Measurements from ENCODE around the gene ABCC10.
"Not testable (repeated sequence)": the region's sequence is repeated elsewhere in the genome, so short reads cannot be mapped to it uniquely, and the experiment has no call there.

Gene ABCC10

DNA sequence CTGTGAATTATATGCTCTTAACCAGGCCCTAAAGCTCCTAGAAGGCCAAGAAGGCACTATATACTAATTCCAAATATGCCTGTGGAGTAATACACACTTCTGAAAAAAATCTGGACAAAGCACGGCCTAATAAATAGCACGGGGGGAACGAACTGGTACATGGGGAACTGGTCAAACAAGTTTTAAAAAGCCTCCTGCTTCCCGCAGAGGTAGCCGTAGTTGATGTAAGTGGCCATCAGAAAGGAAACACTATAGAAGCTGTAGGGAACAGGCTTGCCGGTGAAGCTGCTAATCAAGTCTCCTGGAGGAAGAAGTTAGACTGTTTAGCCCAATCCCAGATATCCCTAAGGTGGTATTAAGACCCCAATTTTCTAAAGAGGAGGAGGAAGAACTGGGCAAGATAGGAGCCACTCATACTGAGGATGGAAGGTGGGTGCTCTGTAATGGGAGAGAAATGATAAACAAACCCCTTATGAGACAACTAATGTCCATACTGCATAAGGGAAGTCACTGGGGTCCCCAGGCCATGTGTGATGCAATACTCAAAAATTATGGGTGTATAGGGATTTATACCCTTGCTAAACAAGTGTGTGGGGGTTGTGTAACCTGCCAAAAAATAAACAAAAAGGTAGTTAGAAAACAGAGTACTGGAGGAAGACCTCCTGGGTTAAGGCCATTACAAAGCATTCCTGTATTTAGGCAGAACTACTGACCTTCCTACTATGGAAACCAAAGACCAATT is 30.8 kb upstream of the ABCC10 start:
- no peaks in the 10 kb centered on the region for H3K9me3 Mint-ChIP-seq
- H3K4me3 Mint-ChIP-seq = no peak overlapping the region
- H3K27ac Mint-ChIP-seq = no peak overlapping the region
- H3K4me1 Mint-ChIP-seq = peaks cover 40% of the 10 kb centered on the region
- no peaks in the 10 kb centered on the region for H3K36me3 Mint-ChIP-seq
- no peaks in the 10 kb centered on the region for H3K27me3 Mint-ChIP-seq

DNA sequence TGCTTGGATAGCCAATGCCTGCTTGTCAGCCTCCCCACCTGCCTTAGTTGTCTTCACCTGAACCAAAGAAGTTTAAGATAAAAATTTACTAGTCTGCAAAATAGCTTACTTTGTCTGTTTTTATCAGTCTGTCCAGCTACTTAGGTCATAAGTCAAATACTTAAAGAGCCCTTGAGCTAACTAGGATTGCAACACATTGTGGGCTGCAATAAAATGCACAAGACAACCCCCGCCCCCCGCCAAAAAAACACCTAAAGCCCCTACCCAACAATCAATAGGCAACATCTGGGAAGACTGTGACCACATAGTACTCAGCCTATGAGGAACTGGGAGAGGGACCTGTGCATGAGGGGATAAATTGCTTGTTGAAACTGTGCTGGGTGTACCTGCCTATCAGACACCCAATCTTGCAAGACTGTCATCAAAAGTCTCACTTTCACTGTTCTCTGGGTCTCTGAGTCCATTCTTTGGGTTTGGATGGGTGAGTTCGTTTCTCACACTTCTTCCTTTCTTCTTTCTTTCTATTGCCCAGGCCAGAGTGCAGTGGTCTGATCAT is 27.3 kb upstream of the ABCC10 start:
- H3K27me3 Mint-ChIP-seq = peaks cover 4% of the 10 kb centered on the region
- H3K4me3 Mint-ChIP-seq = no peak overlapping the region
- peaks cover 14% of the 10 kb centered on the region for H3K4me1 Mint-ChIP-seq
- no peaks in the 10 kb centered on the region for H3K9me3 Mint-ChIP-seq
- H3K27ac Mint-ChIP-seq = no peak overlapping the region
- H3K36me3 Mint-ChIP-seq = no peaks in the 10 kb centered on the region

DNA sequence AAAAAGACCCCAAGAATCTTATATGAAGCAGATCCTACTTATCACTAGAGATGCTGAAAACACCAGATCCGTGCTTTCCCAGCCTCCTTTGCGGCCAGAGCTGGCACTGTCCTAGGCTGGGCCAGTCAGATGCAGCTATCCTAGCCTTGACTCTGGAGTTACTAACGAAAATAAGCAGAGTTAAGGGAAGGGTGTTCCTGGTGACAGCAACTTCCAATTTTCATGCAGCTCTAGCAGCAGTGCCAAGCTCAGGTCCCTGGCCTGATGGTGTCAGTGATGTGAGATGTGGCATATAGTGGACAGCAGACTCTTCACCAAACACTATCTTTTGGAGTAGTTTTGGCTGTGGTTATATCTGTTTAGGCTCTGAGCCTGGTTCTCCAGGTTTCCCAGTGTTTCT is 25.6 kb upstream of the ABCC10 start:
- no peaks in the 10 kb centered on the region for H3K9me3 Mint-ChIP-seq
- H3K4me1 Mint-ChIP-seq = peaks cover 9% of the 10 kb centered on the region
- H3K4me3 Mint-ChIP-seq = no peak overlapping the region
- H3K36me3 Mint-ChIP-seq = no peaks in the 10 kb centered on the region
- H3K27me3 Mint-ChIP-seq = peaks cover 7% of the 10 kb centered on the region
- H3K27ac Mint-ChIP-seq = no peak overlapping the region

DNA sequence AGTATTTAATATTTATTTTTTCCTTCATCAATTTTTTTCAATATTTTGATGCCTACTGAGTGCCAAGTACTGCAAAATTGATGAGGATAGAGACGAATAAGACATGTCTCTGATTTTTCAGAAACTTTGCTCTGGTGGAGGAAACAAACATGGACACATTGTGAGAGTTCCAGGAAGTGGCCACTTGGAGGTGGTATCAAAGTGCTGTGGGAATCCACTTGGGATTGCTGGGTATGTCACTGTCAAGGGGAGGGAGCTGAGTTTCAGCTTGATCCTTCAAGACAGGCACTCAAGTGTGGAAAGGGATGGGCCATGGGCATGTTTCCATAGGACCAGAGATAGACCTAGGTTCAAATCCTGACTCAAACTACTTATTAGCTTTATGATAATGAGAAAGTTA is 24.5 kb upstream of the ABCC10 start:
- H3K9me3 Mint-ChIP-seq = no peaks in the 10 kb centered on the region
- H3K27ac Mint-ChIP-seq = no peak overlapping the region
- H3K4me3 Mint-ChIP-seq = no peak overlapping the region
- peaks cover 2% of the 10 kb centered on the region for H3K4me1 Mint-ChIP-seq
- H3K27me3 Mint-ChIP-seq = peaks cover 9% of the 10 kb centered on the region
- H3K36me3 Mint-ChIP-seq = no peaks in the 10 kb centered on the region

DNA sequence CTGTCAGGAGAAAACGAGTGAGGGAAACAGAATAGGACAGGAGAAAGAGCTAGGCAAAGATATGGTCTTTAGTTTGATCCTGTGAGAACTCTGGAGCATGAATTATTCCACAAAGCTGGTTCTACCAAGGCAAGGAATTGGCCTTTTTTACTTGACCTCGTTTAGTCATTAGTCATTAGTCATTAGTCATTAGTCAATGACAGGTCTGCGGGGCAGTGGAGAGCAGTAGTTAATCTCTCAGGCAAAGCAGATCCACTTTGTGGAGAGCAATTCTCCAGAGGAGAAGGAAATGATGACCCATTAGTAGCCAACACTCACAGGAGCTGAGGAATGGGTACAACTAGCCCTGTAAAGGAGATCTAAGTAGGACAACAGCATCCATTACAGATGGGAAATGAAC is 22.0 kb upstream of the ABCC10 start:
- H3K4me1 Mint-ChIP-seq = no peaks in the 10 kb centered on the region
- no peaks in the 10 kb centered on the region for H3K36me3 Mint-ChIP-seq
- H3K4me3 Mint-ChIP-seq = no peak overlapping the region
- no peaks in the 10 kb centered on the region for H3K9me3 Mint-ChIP-seq
- no peak overlapping the region for H3K27ac Mint-ChIP-seq
- H3K27me3 Mint-ChIP-seq = peaks cover 9% of the 10 kb centered on the region

DNA sequence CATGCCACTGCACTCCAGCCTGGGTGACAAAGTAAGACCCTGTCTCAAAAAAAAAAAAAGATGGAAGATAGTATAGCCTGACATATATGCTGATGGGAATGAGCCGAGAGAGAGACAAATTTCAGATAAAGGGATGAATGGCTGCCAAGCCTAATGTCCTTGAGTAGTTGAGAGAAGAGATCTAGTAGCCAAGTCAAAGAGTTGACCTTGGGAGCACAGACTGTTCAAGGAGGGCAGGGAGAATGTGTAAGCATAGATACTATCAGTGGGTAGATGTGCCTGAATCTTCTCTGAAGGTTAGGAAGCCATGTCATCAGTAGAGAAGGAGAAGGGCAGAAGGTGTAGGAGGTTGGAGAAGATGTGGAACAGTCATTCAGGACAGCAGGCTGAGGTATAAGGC is 20.0 kb upstream of the ABCC10 start:
- Mint-ChIP-seq H3K36me3 (no peaks in the 10 kb centered on the region), H3K4me3 (no peak overlapping the region), H3K4me1 (no peaks in the 10 kb centered on the region), H3K27ac (peak overlapping the region; percentile 66), H3K9me3 (no peaks in the 10 kb centered on the region), H3K27me3 (peaks cover 9% of the 10 kb centered on the region)

DNA sequence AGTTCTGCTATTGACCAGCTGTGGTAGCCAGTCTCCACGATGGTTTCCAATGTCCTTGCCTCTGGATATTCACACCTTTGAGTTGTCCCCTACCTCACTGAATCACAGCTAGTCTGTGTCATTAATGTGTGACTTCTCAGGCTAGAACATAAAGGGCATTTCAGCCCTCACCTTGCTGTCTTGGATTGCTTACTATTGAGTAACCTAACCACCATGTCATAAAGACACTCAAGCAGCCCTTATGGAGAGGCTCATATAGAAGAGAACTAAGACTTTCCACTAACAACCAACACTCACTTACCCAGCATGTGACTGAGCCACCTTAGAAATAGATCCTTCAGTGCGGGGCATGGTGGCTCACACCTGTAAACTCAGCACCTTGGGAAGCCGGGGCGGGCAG is 19.1 kb upstream of the ABCC10 start:
- H3K36me3 Mint-ChIP-seq = no peaks in the 10 kb centered on the region
- no peaks in the 10 kb centered on the region for H3K4me1 Mint-ChIP-seq
- no peak overlapping the region for H3K4me3 Mint-ChIP-seq
- peaks cover 7% of the 10 kb centered on the region for H3K27me3 Mint-ChIP-seq
- no peak overlapping the region for H3K27ac Mint-ChIP-seq
- H3K9me3 Mint-ChIP-seq = no peaks in the 10 kb centered on the region

DNA sequence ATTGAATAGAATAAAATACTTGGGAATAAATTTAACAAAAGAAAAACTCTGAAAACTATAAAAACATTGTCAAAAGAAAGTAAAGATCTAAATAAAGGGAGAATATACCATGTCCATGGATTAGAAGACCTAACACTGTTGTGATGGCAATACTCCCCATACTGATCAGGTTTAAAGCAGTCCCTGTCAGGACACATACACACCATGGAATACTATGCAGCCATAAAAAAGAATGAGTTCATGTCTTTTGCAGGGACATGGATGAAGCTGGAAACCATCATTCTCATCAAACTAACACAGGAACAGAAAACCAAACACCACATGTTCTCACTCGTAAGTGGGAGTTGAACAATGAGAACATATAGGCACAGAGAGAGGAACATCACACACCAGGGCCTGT is 16.6 kb upstream of the ABCC10 start:
- not testable (repeated sequence) for H3K4me3 Mint-ChIP-seq, H3K36me3 Mint-ChIP-seq, H3K9me3 Mint-ChIP-seq, H3K27ac Mint-ChIP-seq, H3K27me3 Mint-ChIP-seq, H3K4me1 Mint-ChIP-seq

DNA sequence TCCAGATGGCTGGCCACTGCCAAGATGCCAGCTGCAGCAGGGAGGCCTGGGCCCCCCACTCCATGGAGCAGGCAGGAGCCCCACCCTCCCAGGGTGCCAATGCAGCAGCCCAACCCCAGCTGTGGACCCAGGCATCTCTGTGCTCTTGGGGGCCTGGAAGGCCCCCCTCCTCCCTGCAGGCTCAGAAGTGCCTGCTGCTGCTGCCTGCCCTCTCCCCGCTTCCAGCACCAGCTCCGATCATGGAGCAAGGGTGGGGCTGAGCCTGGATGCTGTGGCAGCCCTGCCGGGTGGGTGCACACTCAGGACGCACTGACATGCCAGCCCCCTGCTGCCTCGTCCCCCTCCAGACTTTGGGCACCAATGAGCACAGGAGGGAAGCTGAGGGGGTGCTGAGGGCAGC is 14.8 kb upstream of the ABCC10 start:
- no peak overlapping the region for H3K27ac Mint-ChIP-seq
- no peaks in the 10 kb centered on the region for H3K36me3 Mint-ChIP-seq

DNA sequence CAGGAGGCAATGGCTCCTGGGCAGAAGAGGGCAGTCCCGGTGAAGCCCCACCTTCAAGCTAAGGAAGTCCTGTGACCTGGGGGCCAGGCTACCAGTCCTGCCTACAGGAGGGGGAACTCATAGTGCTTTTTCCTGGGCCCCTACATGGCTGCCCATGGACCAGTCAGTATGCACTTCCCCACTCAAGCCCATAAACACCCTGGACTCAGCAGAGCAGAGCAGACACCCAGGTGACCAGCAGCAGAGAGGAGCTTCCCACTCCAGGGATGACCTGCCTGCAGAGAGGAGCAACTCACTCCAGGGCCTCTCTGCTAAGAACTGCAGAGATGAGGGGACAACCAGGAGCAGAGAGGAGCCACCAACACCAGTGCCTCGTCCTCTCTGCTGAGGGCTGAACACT is 14.3 kb upstream of the ABCC10 start:
- no peaks in the 10 kb centered on the region for H3K36me3 Mint-ChIP-seq
- no peak overlapping the region for H3K27ac Mint-ChIP-seq
- no peaks in the 10 kb centered on the region for H3K27me3 Mint-ChIP-seq
- H3K4me1 Mint-ChIP-seq = no peaks in the 10 kb centered on the region
- H3K4me3 Mint-ChIP-seq = no peak overlapping the region
- H3K9me3 Mint-ChIP-seq = no peaks in the 10 kb centered on the region

More for the DNA sequence above, 14.8 kb upstream of the ABCC10 start:
- H3K9me3 Mint-ChIP-seq = no peaks in the 10 kb centered on the region
- no peak overlapping the region for H3K4me3 Mint-ChIP-seq
- H3K4me1 Mint-ChIP-seq = no peaks in the 10 kb centered on the region
- no peaks in the 10 kb centered on the region for H3K27me3 Mint-ChIP-seq

DNA sequence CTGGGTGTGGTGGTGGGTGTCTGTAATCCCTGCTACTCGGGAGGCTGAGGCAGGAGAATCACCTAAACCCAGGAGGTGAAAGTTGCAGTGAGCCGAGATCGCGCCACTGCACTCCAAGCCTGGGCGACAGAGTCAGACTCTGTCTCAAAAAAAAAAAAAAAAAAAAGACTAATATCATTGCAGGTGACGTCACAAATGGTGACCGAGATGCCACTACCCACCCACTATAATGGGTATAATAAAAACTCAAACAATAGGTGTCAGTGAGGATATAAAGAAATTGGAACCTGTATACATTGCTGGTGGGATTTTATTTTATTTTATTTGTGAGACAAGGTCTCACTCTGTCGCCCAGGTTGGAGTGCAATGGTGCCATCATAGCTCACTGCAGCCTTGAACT is 12.1 kb upstream of the ABCC10 start:
- not testable (repeated sequence) for H3K4me3 Mint-ChIP-seq, H3K27ac Mint-ChIP-seq

DNA sequence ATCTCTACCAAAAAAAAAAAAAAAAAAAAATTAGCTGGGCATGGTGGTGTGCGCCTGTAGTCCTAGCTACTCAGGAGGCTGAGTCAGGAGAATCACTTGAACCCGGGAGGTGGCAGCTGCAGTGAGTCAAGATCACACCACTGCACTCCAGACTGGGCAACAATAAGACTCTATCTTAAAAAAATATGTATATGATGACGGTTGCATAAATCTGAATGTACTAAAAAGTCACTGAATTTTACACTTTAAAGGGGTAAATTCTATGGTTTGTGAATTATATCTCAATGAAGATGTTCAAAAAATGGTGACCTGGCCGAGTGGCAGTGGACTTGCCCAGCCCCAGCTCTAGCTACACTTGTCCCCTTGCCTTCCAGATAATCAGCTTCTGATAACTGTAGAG is 10.4 kb upstream of the ABCC10 start:
- no peaks in the 10 kb centered on the region for H3K9me3 Mint-ChIP-seq
- no peak overlapping the region for H3K27ac Mint-ChIP-seq
- no peak overlapping the region for H3K4me3 Mint-ChIP-seq
- H3K4me1 Mint-ChIP-seq = no peaks in the 10 kb centered on the region
- no peaks in the 10 kb centered on the region for H3K36me3 Mint-ChIP-seq
- no peaks in the 10 kb centered on the region for H3K27me3 Mint-ChIP-seq

More for the DNA sequence above, 12.1 kb upstream of the ABCC10 start:
- H3K27me3 Mint-ChIP-seq, H3K36me3 Mint-ChIP-seq, H3K4me1 Mint-ChIP-seq, H3K9me3 Mint-ChIP-seq: not testable (repeated sequence)

DNA sequence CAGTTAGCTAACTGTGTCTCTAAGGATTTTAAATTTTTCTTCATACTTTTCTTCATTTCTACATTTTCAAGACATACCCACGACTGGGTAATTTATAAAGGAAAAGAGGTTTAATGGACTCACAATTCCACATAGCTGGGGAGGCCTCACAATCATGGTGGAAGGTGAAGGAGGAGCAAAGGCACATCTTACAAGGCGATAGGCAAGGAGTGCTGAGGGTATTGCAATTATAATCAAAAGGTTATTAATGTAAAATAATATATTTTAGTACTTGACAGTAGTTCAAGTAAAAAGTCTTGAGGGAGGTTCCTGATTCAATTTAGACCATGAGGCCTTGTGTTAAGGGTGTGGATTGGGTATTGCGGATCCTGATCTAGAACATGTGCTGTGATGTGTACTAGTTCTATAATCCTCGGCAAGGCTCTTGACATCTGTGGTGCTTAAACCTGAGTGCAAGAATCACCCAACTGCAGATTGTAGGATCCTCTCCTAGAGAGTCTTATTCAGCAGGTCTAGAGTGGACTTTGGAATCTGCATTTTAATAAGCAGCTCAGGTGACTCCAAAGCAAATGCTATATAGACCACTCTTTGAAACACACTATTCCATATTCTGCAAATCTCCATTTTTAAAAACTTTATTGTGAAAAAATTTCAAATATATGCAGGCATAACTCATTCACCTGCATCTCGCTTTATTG is 7.2 kb upstream of the ABCC10 start:
- Mint-ChIP-seq H3K36me3 (no peaks in the 10 kb centered on the region), H3K27me3 (no peaks in the 10 kb centered on the region), H3K9me3 (no peaks in the 10 kb centered on the region), H3K27ac (peak overlapping the region; percentile 43), H3K4me1 (no peaks in the 10 kb centered on the region), H3K4me3 (no peak overlapping the region)

DNA sequence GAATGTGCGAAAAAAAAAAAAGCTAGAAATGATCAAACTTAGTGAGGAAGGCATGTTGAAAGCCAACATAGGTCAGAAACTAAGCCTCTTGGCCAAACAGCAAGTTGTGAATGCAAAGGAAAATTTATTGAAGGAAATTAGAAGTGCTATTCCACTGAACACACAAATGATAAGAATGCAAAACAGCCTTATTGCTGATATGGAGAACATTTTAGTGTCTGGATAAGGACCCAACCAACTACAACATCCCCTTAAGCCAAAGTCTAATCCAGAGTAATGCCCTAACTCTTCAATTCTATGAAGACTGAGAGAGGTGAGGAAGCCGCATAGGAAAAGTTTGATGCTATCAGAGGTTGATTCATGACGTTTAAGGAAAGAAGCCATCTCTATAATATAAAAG is 5.5 kb upstream of the ABCC10 start:
- no peaks in the 10 kb centered on the region for H3K9me3 Mint-ChIP-seq
- H3K36me3 Mint-ChIP-seq = no peaks in the 10 kb centered on the region
- no peaks in the 10 kb centered on the region for H3K4me1 Mint-ChIP-seq
- H3K27ac Mint-ChIP-seq = no peak overlapping the region
- no peaks in the 10 kb centered on the region for H3K27me3 Mint-ChIP-seq
- H3K4me3 Mint-ChIP-seq = no peak overlapping the region

DNA sequence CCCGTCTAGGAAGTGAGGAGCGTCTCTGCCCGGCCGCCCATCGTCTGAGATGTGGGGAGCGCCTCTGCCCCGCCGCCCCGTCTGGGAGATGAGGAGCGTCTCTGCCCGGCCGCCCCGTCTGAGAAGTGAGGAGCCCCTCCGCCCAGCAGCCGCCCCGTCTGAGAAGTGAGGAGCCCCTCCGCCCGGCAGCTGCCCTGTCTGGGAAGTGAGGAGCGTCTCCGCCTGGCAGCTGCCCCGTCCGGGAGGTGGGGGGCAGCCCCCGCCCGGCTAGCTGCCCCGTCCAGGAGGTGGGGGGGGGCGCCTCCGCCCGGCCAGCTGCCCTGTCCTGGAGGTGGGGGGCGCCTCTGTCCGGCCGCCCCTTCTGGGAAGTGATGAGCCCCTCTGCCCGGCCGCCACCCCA is 2.3 kb upstream of the ABCC10 start:
- peaks cover 17% of the 10 kb centered on the region for H3K4me1 Mint-ChIP-seq
- not testable (repeated sequence) for H3K27ac Mint-ChIP-seq, H3K36me3 Mint-ChIP-seq, H3K27me3 Mint-ChIP-seq, H3K9me3 Mint-ChIP-seq, H3K4me3 Mint-ChIP-seq

DNA sequence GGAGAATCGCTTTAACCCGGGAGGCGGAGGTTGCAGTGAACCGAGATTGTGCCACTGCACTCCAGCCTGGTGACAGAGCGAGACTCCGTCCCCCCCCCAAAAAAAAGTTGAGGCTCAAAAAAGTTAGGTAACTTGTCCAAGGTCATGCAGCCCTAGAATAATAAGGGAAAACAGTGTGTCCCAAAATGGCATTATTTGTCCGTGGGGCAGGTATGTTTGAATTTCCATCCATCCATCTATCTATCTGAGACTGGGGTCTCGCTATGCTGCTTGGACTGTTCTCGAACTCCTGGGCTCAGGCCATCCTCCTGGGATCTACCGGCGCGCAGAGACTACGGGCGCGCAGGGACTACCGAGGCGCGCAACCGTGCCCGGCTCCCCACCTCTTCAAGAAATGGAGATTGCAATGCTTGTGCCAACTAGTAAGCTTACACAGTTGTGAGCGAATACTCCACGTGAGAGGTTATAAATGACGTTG is 374 bp upstream of the ABCC10 start:
- Mint-ChIP-seq H3K36me3 (no peaks in the 10 kb centered on the region), H3K4me3 (peak overlapping the region; percentile 97), H3K27me3 (no peaks in the 10 kb centered on the region), H3K27ac (peak overlapping the region; percentile 97), H3K9me3 (no peaks in the 10 kb centered on the region), H3K4me1 (peaks cover 22% of the 10 kb centered on the region)

Measured in activated naive CD4-positive, alpha-beta T cell treated with anti-CD3 and anti-CD28 coated beads, Interleukin-2, amount 50 U/mL, for 24 hours (primary cell).